GM21723 (cell line): ENCODE results near the gene SLC24A3.

Source experiments
- ATAC-seq: cut with Tn5 transposase; IDR thresholded peaks from one replicate; pipeline ENCODE4 v1.9.1; 2021; ENCODE audit warnings: mild to moderate bottlenecking, moderate library complexity; ENCODE audit not compliant: unreplicated experiment

The SLC24A3 gene

DNA sequence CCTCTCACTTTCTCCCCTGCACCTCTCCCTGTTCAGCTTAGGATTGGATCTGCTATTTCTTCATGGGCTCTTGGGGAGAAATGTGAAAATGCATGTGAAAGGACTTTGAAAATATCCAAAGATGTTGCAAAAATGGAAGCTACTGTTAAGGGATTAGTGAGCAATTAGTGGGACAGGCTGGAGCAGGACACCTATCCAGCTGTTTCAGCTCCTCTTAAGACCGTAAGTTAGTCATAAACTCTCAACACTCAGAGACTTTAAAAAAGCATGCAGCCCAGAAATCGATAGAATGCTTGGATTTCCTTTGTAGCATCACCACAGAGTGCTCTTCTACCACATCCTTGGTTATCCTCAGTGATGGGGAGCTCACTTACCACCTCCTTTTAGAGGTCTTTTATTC is 88.7 kb downstream of the SLC24A3 start:
- ATAC-seq = no peak

DNA sequence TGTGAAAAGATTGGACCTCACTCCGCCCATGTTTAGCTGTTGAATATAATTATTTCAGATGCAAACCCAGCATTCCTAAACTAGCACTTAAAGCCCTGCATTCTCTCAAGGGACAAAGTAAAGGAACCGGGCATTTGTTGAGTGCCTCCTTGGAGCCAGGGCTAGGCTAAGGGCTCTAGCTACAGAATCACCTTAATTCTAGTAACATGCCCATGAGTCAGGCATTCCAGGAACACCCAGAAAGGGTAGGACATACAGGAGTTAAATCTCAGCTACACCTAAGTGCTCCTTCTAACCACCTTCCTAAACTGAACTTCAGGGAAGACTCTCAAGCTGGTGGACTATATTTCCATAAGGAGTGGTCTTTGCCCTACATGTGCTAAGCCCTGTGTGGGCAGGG is 89.4 kb downstream of the SLC24A3 start:
- no peak for ATAC-seq

- no peak for ATAC-seq
Measured at GRCh38 chr20:19302714-19303113, 90.3 kb downstream of the SLC24A3 start.

GRCh38 chr20:19304389-19304788 is 91.9 kb downstream of the SLC24A3 start:
- no peak for ATAC-seq

DNA sequence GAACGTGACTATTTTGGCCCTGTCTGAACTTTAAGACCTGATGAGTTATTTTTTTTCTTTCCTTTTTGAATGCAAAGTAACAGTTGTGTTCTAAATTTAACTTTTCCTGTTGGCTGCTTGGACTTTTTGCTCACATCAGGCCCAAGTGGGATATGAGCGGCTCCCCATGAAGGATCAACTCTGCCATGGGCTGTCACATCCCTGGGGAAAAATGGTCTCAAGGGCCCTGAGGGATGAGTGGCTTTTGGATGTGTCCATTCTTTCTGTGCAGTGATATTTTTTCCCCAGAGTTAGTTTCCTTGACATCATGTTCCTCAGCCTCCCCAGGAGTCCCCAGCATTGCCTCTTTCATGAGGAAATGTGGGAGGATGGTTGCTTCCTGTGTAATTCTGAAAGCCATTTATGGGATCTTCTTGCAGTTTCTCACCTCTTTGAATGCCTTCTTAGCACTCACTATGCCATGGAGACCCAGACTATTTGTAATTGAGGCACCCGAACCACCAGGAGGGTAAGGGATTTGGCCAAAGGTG is 92.5 kb downstream of the SLC24A3 start:
- no peak for ATAC-seq

DNA sequence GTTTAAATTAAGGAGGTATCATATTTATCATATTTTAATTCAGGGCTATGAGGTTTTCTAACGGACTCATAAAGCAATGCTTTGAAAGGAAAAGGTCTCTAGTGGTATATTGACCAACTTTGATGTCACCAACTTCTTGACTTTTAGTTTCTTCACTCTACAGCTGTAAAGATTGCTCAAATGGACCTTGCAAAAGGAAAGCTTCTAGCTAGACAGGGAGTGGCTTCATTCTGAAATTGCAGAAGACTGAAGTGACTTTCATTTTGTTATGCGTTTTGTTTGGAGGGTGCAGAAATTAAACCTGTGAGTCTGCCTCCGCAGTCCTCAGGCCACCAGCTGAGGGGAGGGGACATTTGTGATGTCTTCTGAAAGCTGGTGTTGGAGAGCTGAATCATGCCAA is 95.7 kb downstream of the SLC24A3 start:
- ATAC-seq = no peak

- no peak for ATAC-seq
Measured at GRCh38 chr20:19310541-19310940, 98.1 kb downstream of the SLC24A3 start.

DNA sequence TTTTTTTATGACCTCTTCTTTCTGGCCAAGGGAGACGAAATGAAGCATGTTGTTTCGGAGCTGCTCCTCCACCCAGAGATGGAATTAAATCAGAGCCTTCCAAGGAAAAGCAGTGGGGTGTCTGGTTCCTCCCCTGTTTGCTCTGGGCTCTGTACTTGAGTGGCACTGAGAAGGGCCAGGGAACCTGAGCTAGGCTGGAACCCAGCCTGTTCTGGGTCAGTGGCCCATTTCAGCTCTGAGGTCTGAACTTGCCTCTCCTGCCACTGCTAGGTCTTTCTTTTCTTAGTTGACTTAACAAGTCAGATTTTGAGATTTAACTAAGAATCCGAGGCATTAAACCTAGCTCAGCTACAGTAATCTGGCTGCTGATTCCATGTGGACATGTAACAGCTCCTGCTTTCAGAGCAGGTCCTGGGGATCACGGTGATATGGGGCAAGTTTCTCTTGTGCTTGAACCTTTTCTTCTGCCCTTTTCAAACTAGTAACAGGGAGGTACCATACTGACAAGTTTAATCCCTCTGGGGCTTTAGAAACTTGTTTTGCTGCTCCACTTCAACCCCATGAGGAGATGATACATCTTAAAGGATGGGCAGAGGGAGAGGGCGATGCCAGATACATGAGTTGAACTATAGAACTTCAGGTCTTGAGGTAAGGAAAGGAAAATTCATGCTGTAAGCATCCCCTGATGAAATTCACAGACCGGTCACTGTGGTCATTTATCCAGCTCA is 101.1 kb downstream of the SLC24A3 start:
- no peak for ATAC-seq

DNA sequence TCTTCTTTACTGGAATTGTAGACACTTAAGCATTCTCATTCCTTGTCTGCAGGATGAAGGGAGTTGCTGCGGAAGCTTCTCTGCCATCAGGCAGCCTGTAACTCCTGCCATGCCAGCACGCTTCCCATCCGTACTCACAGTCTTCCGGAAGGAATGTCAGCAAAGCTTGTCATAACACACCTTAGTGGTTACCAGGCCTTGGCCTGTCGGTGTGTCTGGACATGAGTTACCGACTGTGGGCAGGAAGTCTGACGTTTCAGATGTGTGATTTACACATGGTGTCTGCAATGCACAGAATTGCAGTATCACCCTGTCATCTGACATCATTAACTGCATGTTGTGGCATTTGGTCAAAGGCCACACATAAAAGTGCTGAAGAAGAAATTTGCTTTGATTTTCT is 102.2 kb downstream of the SLC24A3 start:
- ATAC-seq = no peak

DNA sequence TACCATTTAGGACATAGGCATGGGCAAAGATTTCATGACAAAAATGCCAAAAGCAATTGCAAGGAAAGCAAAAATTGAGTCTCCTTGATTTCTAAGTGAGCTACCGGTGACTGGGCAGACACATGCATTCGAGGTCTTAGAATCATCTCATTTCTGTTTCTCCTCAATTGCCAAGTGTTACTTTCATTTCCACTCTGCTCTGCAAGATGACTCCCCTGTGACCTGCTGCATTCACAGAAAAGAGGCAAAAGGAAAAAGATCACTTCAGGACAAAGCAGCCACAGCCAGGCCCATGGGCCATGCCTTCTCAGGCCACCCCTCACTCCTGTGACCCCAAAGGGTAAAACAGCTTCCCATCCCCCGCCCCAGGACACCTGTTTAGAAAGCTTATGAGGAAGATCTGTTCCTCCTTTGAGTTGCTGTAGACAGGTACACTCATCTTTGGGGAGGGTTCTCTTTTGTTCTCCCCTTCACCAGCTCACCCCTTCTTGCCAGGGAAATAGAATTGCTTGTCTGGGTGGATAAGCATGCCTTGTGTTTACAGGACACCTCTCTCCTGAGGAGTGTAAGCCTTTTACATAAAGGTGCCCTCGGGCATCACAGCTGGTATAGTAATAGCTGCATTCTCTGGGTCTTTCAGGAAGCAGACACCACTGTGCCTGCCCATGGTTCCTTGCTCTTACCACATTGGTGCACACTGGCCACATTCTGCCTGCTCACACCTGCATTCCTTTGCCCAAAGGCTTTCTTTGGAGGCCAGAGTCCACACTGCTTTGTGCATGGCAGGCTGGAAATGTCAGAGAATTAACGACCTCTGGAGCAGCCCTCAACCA is 105.0 kb downstream of the SLC24A3 start:
- no peak for ATAC-seq

- ATAC-seq = no peak
Measured at GRCh38 chr20:19318610-19319009, 106.2 kb downstream of the SLC24A3 start.

DNA sequence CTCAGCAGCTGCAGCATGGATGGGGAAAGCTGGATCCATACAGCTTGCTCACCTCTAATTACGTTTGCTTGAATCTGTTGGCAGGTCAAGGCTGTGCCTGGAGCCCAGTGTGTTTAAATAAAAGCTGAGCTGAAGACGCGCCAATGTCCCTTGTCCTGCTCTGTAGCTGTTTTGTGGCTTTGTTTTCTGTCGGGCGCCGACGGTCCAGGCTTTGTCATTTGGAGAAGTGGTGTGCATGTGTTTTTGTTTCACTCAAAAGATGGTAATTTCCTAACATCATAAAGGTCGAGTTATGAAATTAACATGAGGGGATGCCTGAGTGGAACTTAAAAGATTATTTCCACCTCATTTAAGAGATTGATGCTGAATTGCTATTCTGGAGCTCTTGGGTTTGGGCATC is 107.6 kb downstream of the SLC24A3 start:
- ATAC-seq = no peak

DNA sequence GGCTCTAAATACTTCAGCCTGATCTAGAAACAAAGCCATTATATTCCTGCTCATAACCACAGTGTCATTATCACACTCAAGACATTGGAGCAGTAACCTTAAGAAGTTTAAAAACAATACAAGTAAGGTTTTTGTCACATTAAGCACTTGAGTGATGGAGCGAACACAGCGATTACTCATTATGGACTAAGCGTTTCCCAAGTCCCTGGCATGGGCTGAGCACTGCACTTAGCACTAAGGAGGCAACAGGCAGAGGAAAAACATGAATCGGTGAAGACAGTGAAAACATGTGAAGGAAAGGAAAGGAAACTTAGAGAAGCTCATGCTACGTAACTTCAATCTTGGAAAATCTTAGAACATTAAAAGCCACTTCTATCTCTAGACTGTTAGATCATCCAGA is 108.7 kb downstream of the SLC24A3 start:
- no peak for ATAC-seq

DNA sequence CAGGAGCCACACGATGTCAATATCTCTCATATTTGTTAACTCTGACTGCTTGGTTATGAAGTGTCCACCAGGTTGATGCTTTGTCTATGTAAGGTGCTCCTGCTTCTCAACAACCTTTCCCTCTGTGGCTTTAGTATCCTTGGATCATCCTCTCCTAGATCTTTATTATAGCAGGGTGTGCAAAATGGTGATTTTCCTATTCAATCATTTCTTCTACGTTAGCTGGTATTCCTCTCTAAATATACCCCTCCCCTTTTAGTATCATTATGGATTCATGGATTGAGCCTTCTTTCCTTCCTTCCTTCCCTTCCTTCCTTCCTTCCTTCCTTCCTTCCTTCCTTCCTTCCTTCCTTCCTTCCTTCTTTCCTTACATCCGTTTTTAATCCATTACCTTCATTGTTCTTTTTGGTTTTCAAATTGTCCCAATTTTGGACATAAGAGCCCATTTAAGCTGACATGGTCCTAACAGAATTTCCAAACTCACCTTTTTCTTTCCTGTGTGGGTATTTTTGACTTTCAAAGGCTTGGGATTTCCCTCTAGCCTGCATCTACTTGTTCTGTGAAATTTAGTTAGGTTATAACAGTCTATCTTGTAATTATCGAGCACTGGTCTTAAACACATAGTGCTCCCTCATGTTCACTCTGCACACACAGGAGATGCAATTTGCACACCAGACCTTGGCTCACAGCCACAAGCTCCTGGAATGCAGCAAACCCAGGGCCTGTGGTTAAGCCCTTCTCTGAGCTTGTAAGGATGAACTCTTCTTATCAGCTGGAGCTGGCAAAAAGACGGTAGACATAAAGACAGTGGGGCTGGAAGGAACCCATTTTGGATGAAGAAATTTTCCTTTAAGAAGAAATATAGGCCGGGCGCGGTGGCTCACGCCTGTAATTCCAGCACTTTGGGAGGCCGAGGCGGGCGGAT is 109.9 kb downstream of the SLC24A3 start:
- no peak for ATAC-seq

DNA sequence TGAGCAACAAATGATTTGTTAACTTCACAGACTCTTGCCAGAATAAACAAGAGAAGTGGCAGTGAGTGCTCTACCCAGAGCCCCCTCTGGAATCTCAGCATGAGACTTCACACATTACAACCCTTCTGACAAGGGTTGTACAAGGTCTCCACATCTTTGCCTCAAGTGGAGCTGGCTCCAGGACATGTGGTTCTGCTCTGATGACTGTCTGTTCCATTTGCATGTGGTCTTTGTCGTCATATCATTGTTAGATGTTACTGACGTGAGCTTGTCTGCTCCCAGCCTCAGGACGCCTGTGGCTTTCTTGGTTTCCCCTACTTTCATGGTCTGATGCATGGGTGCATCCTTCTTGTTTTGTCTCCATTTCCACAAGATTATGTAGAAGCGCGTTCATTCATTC is 115.0 kb downstream of the SLC24A3 start:
- ATAC-seq = no peak

DNA sequence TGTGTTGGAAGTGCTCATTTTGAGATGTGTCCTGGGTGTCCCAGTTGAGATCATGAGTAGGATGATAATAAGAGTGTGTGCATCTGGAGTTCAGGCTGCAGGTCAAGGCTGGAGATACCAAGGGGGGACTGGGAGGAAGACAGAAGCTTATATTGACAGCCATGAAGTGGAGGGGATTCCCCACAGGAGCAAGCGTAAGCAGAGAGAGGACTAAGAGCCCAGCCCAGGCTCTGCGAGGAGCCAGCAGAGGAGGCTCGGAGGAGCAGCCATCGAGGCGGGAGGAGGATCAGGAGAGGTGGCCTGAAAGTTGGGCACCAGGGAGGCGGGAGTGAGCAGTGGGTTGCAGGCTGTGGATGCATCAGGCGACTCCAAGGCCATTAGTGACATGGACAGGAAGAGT is 116.2 kb downstream of the SLC24A3 start:
- no peak for ATAC-seq

DNA sequence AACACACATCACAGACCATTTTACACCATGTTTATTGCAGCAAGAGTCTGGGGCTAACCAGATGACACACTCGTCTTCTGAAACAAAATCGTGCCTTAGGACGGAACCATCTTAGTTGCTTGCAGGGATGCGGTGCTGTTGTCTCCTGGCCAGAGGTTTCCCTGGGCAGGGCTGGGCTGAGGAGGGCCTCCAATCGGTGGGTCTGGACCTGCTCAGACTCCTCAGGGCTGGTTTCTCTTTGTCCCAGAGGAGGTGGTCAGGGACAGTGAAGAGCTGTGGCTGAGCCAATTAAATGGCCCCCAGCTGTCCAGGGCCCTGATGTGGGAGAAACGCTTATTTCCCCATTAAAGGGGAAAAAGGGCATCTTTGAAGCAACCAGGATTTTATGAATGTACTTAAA is 117.6 kb downstream of the SLC24A3 start:
- ATAC-seq = no peak

DNA sequence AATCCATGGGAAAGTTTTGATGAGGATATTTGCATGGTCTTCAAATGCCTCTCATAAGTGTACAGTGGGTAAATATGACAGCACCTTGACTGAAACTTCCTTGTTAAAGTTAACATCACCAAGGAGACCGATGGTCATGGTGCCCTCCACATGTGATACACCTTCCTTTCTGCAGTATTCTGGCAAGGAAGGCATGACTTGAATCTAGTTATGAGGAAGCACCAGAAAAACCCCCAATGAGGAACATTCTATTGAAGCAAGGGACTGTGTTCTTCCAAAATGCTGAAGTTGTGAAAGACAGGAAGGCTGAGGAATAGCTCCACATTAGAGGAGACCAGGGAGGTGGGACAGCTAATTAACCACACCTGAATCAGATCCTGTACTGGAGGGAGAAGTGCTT is 118.3 kb downstream of the SLC24A3 start:
- ATAC-seq = no peak

- no peak for ATAC-seq
Measured at GRCh38 chr20:19333563-19333962, 121.1 kb downstream of the SLC24A3 start.

DNA sequence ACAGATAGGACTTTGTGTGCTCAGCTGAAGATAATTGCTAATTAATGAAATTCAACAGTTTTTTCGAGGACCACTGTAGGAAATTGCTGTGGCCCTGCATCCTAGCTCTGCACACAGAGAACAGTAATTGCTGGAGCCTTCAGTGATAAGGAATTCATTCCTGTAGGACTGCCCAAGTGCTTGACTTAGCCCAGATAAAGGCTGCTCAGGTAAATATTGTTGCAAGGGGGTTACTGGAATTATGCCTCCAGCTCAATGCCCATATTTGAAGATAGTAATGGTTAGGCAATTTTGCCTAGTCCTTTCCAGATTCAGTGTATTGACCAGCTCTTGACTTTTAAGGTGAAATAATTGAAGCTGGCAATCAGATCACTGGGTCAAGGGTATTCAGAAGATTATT is 122.9 kb downstream of the SLC24A3 start:
- ATAC-seq = no peak

- no peak for ATAC-seq
Measured at GRCh38 chr20:19335916-19336315, 123.5 kb downstream of the SLC24A3 start.
